H9 (cell line): ENCODE results near the gene GPC6. TPM values are rescaled to one million over a fixed set of nuclear protein-coding genes. Genes with fewer than 3 reads are reported as not detected.

Source experiments
- DNase-seq: peaks from one replicate; pipeline ENCODE4 v3.0.0-alpha.2; 2017
- H2AFZ ChIP-seq: one replicate; pipeline ENCODE4 v1.6.1; 2013; ENCODE audit warnings: mild to moderate bottlenecking, low read length, control low read depth, moderate library complexity
- H2AK5ac ChIP-seq: 2 replicates; pipeline ENCODE4 v1.6.1; 2013; ENCODE audit warnings: low read length, control low read depth, mixed read lengths; ENCODE audit not compliant: insufficient read length
- H2BK120ac ChIP-seq: one replicate; pipeline ENCODE4 v1.6.1; 2013; ENCODE audit warnings: low read depth, mild to moderate bottlenecking, low read length, control low read depth, inconsistent platforms; ENCODE audit not compliant: poor library complexity, severe bottlenecking
- H2BK12ac ChIP-seq: 2 replicates; pipeline ENCODE4 v1.6.1; 2013; ENCODE audit warnings: low read length, control low read depth, mixed read lengths, low read depth; ENCODE audit not compliant: insufficient read length
- H2BK15ac ChIP-seq: 2 replicates; pipeline ENCODE4 v1.6.1; 2013; ENCODE audit warnings: low read depth, low read length, control low read depth
- H2BK20ac ChIP-seq: one replicate; pipeline ENCODE4 v1.6.1; 2013; ENCODE audit warnings: low read depth, mild to moderate bottlenecking, low read length, control low read depth, inconsistent platforms; ENCODE audit not compliant: poor library complexity, severe bottlenecking
- H2BK5ac ChIP-seq: 2 replicates; pipeline ENCODE4 v1.6.1; 2013; ENCODE audit warnings: low read length, control low read depth, mixed read lengths; ENCODE audit not compliant: insufficient read length
- H3K14ac ChIP-seq: 2 replicates; pipeline ENCODE4 v1.6.1; 2013; ENCODE audit warnings: low read length, control low read depth; ENCODE audit not compliant: insufficient read depth
- H3K18ac ChIP-seq: 2 replicates; pipeline ENCODE4 v1.6.1; 2013; ENCODE audit warnings: low read depth, mild to moderate bottlenecking, mixed read lengths, low read length, control low read depth; ENCODE audit not compliant: insufficient read length
- H3K23ac ChIP-seq: 2 replicates; pipeline ENCODE4 v1.6.1; 2013; ENCODE audit warnings: low read length, control low read depth, mixed read lengths, low read depth; ENCODE audit not compliant: insufficient read length
- H3K23me2 ChIP-seq: 2 replicates; pipeline ENCODE4 v1.6.1; 2013; ENCODE audit warnings: low read depth, mild to moderate bottlenecking, mixed read lengths, low read length, control low read depth; ENCODE audit not compliant: insufficient read length, poor library complexity, severe bottlenecking
- H3K27ac ChIP-seq: 2 replicates; pipeline ENCODE4 v1.5.1; 2013; ENCODE audit warnings: low read length, control low read depth, mixed read lengths, low read depth; ENCODE audit not compliant: insufficient read length
- H3K27me3 ChIP-seq: 2 replicates; pipeline ENCODE4 v1.6.1; 2013; ENCODE audit warnings: low read length, control low read depth, inconsistent platforms; ENCODE audit not compliant: insufficient read depth
- H3K4ac ChIP-seq: 2 replicates; pipeline ENCODE4 v1.6.1; 2013; ENCODE audit warnings: low read depth, mild to moderate bottlenecking, control low read depth, inconsistent platforms, low read length, moderate library complexity
- H3K4me1 ChIP-seq: 2 replicates; pipeline ENCODE4 v1.6.1; 2013; ENCODE audit warnings: low read length, control low read depth, inconsistent platforms; ENCODE audit not compliant: insufficient read depth
- H3K4me2 ChIP-seq: 2 replicates; pipeline ENCODE4 v1.6.1; 2013; ENCODE audit warnings: low read length, control low read depth, mixed read lengths; ENCODE audit not compliant: insufficient read length, insufficient read depth
- H3K56ac ChIP-seq: 2 replicates; pipeline ENCODE4 v1.6.1; 2013; ENCODE audit warnings: low read depth, mild to moderate bottlenecking, mixed read lengths, low read length, control low read depth; ENCODE audit not compliant: insufficient read length
- H3K79me1 ChIP-seq: 2 replicates; pipeline ENCODE4 v1.6.1; 2013; ENCODE audit warnings: low read depth, mild to moderate bottlenecking, moderate library complexity, low read length, control low read depth, inconsistent platforms; ENCODE audit not compliant: insufficient read depth, poor library complexity, severe bottlenecking
- H3K79me2 ChIP-seq: 2 replicates; pipeline ENCODE4 v1.6.1; 2013; ENCODE audit warnings: low read length, control low read depth, inconsistent platforms; ENCODE audit not compliant: insufficient read depth
- H3K9ac ChIP-seq: 2 replicates; pipeline ENCODE4 v1.6.1; 2013; ENCODE audit warnings: low read length, control low read depth, mixed read lengths; ENCODE audit not compliant: insufficient read length; ENCODE audit errors: extremely low read depth
- H3K9me3 ChIP-seq: one replicate; pipeline ENCODE4 v1.6.1; 2013; ENCODE audit warnings: low read depth, low read length, inconsistent platforms; ENCODE audit not compliant: control insufficient read depth
- H3T11ph ChIP-seq: one replicate; pipeline ENCODE4 v1.6.1; 2013; ENCODE audit warnings: mild to moderate bottlenecking, low read length, control low read depth, inconsistent platforms
- H4K20me1 ChIP-seq: one replicate; pipeline ENCODE4 v1.6.1; 2013; ENCODE audit not compliant: control insufficient read depth, insufficient read length, insufficient read depth
- H4K5ac ChIP-seq: 2 replicates; pipeline ENCODE4 v1.6.1; 2013; ENCODE audit warnings: low read depth, mild to moderate bottlenecking, mixed read lengths, low read length, control low read depth; ENCODE audit not compliant: insufficient read length
- H4K8ac ChIP-seq: replicated peaks from 2 replicates; pipeline ENCODE4 v1.6.1; 2013; ENCODE audit warnings: low read length, control low read depth, mixed read lengths, low read depth; ENCODE audit not compliant: insufficient read length
- H4K91ac ChIP-seq: 2 replicates; pipeline ENCODE4 v1.6.1; 2013; ENCODE audit warnings: low read depth, mild to moderate bottlenecking, moderate library complexity, mixed read lengths, low read length, control low read depth; ENCODE audit not compliant: insufficient read length
- H3K27ac Mint-ChIP-seq, 3 experiments: 2 replicates in 2 of 3; 3 replicates in 1 of 3; pipeline ENCODE4 v1.8.0; 2020 to 2021; ENCODE audit warnings: mixed read lengths in 3 of 3, mild to moderate bottlenecking in 1 of 3, moderate library complexity in 1 of 3
- H3K27me3 Mint-ChIP-seq: 2 replicates; pipeline ENCODE4 v1.8.0; 2021; ENCODE audit warnings: low read depth, mild to moderate bottlenecking, moderate library complexity, mixed read lengths
- H3K36me3 Mint-ChIP-seq, 3 experiments: 2 replicates in 2 of 3; 3 replicates in 1 of 3; pipeline ENCODE4 v1.8.0; 2020 to 2021; ENCODE audit warnings: low read depth in 3 of 3, mixed read lengths in 3 of 3; ENCODE audit not compliant: insufficient read depth in 1 of 3
- H3K4me1 Mint-ChIP-seq, 2 experiments: 2 replicates each; pipeline ENCODE4 v1.8.0; 2020; ENCODE audit warnings: mixed read lengths in 2 of 2
- H3K4me3 Mint-ChIP-seq, 2 experiments: 2 replicates in 1 of 2; 3 replicates in 1 of 2; pipeline ENCODE4 v1.8.0; 2020 to 2021; ENCODE audit warnings: mild to moderate bottlenecking in 2 of 2, mixed read lengths in 2 of 2, moderate library complexity in 1 of 2
- H3K9me3 Mint-ChIP-seq, 2 experiments: 2 replicates in 1 of 2; 3 replicates in 1 of 2; pipeline ENCODE4 v1.8.0; 2020; ENCODE audit warnings: mild to moderate bottlenecking in 2 of 2, mixed read lengths in 2 of 2, moderate library complexity in 1 of 2
- WGBS: extraction: QIAGEN DNeasy Blood & Tissue Kit; methylation state at CpG from one replicate; pipeline ENCODE4 v1.1.7; 2013; ENCODE audit warnings: missing lambda C conversion rate, low lambda C conversion rate, mixed read lengths; ENCODE audit not compliant: insufficient read length; ENCODE audit errors: extremely low coverage; 5-methylcytosine and 5-hydroxymethylcytosine counted together
- total RNA-seq: library from RNA; stranded (reverse); gene quantifications from 2 replicates; pipeline ENCODE4 v1.2.1, GENCODE V29; 2021
- TF ChIP-seq, protein P1 (sequence below): fragments of 200-600 bp; sonication (generic); conservative IDR thresholded peaks from 3 replicates; pipeline ENCODE4 v1.8.0; 2021; ENCODE audit warnings: antibody characterized with exemption, mild to moderate bottlenecking

The GPC6 gene
- total RNA-seq, 1 experiment from 2014 or later = 15.6 TPM

DNA sequence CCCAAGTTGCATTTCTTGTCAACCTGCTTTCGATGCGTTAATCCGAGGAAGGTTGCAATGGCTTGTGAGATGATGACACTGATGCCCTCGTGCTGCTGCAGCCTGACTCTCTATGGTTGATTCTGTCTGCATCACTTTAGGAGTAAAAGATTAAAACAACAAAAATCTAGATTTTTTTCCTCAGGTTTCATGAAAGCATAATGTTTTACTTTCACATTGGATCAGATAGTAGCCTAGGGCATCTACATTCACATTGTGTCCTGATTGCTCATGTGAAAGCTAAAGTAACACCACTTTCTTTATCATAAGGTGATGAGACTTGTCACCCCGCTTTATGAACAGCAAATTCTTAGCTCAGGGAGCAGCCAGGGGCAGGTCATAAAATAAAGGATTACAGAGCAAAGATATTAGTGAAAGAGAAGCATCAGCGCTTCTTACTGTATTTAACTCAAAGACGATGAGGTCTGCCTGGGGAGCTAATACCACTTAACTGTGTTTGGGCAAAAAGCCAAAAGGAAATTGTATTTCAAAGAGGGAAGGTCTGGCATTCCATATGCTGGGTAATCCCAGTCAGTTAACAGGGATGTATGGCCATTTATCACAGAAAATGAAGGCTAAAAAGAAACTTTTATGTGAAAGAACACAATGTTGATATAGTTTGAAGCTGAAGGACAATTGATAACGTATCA lies 270.5 kb downstream of the GPC6 start:
- no peaks in the 10 kb centered on the region for H3K79me1 ChIP-seq
- H3K4me1 Mint-ChIP-seq = peaks cover 18 to 23% of the 10 kb centered on the region in 2 experiments
- H2BK20ac ChIP-seq = no peak overlapping the region
- no peak overlapping the region for H3K18ac ChIP-seq
- H2BK12ac ChIP-seq = no peak overlapping the region
- no CpG with 5 or more reads among the region's 8 CpGs for WGBS
- H3K4me3 Mint-ChIP-seq = peak overlapping the region in 1 of 2 experiments; percentile 81; a peak in 2 of 5 replicates
- no peak overlapping the region for H3K4me2 ChIP-seq
- H3K4me1 ChIP-seq = no peaks in the 10 kb centered on the region; the same call in 1 of the 2 replicates
- H4K5ac ChIP-seq = no peak overlapping the region
- H3K9me3 Mint-ChIP-seq = peaks cover 0 to 2% of the 10 kb centered on the region in 2 experiments; a peak in 3 of 5 replicates
- peak overlapping the region in 1 of 3 experiments; percentile 22; a peak in 1 of 7 replicates for H3K27ac Mint-ChIP-seq
- H3K56ac ChIP-seq = no peak overlapping the region
- H3K79me2 ChIP-seq = no peaks in the 10 kb centered on the region
- H3K14ac ChIP-seq = no peak overlapping the region
- no peaks in the 10 kb centered on the region for H3K27me3 Mint-ChIP-seq
- H3K23me2 ChIP-seq = no peaks in the 10 kb centered on the region
- no peaks in the 10 kb centered on the region for H4K20me1 ChIP-seq
- peaks cover 1 to 6% (median 3%) of the 10 kb centered on the region in 3 experiments; a peak in 4 of 7 replicates for H3K36me3 Mint-ChIP-seq
- H4K91ac ChIP-seq = no peak overlapping the region
- H2BK15ac ChIP-seq = no peak overlapping the region
- no peak overlapping the region for H3T11ph ChIP-seq
- no peak overlapping the region for H2BK5ac ChIP-seq
- no peak overlapping the region for H3K23ac ChIP-seq
- no peak overlapping the region for H2BK120ac ChIP-seq
- DNase-seq = no peak
- H3K27me3 ChIP-seq = no peaks in the 10 kb centered on the region
- TF ChIP-seq, protein P1, sequence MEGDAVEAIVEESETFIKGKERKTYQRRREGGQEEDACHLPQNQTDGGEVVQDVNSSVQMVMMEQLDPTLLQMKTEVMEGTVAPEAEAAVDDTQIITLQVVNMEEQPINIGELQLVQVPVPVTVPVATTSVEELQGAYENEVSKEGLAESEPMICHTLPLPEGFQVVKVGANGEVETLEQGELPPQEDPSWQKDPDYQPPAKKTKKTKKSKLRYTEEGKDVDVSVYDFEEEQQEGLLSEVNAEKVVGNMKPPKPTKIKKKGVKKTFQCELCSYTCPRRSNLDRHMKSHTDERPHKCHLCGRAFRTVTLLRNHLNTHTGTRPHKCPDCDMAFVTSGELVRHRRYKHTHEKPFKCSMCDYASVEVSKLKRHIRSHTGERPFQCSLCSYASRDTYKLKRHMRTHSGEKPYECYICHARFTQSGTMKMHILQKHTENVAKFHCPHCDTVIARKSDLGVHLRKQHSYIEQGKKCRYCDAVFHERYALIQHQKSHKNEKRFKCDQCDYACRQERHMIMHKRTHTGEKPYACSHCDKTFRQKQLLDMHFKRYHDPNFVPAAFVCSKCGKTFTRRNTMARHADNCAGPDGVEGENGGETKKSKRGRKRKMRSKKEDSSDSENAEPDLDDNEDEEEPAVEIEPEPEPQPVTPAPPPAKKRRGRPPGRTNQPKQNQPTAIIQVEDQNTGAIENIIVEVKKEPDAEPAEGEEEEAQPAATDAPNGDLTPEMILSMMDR = no peak
- no peak overlapping the region for H3K9ac ChIP-seq
- no peaks in the 10 kb centered on the region for H3K9me3 ChIP-seq
- H2AFZ ChIP-seq = no peak overlapping the region
- H3K4ac ChIP-seq = no peak overlapping the region
- H2AK5ac ChIP-seq = no peak overlapping the region
- H4K8ac ChIP-seq = no peak overlapping the region
- no peak overlapping the region for H3K27ac ChIP-seq
